Activated CD4-positive, CD25-positive, alpha-beta regulatory T cell treated with anti-CD3 and anti-CD28 coated beads, Interleukin-2, amount 50 U/mL, for 16 hours (primary cell): ENCODE measurements around the gene ARHGAP28.
"Not testable (repeated sequence)": the region's sequence is repeated elsewhere in the genome, so short reads cannot be mapped to it uniquely, and the experiment has no call there.

Source experiments
- DNase-seq: peaks from one replicate; pipeline ENCODE4 v3.0.0-alpha.2; 2020; ENCODE audit warnings: low read depth, low spot score

ARHGAP28 gene

GRCh38 chr18:6773777-6774176, 44.3 kb downstream of the ARHGAP28 start:
- DNase-seq = no peak

- no peak for DNase-seq
These were observed 45.7 kb downstream of the ARHGAP28 start for GRCh38 chr18:6775237-6775636.

GRCh38 chr18:6775702-6776101, 46.2 kb downstream of the ARHGAP28 start:
- no peak for DNase-seq

- DNase-seq = no peak
These were observed 46.7 kb downstream of the ARHGAP28 start for GRCh38 chr18:6776188-6776587.

GRCh38 chr18:6777509-6777908, 48.0 kb downstream of the ARHGAP28 start:
- DNase-seq = no peak

- no peak for DNase-seq
These were observed 49.1 kb downstream of the ARHGAP28 start for GRCh38 chr18:6778459-6779247.

GRCh38 chr18:6781142-6781714, 51.7 kb downstream of the ARHGAP28 start:
- no peak for DNase-seq

- DNase-seq = no peak
These were observed 52.3 kb downstream of the ARHGAP28 start for GRCh38 chr18:6781796-6782195.

GRCh38 chr18:6782861-6783260, 53.3 kb downstream of the ARHGAP28 start:
- no peak for DNase-seq

GRCh38 chr18:6784046-6784445, 54.5 kb downstream of the ARHGAP28 start:
- no peak for DNase-seq

GRCh38 chr18:6785001-6785400, 55.5 kb downstream of the ARHGAP28 start:
- DNase-seq = no peak

- no peak for DNase-seq
These were observed 55.9 kb downstream of the ARHGAP28 start for GRCh38 chr18:6785411-6785810.

- no peak for DNase-seq
These were observed 62.9 kb downstream of the ARHGAP28 start for GRCh38 chr18:6792391-6792790.

- DNase-seq = no peak
These were observed 63.9 kb downstream of the ARHGAP28 start for GRCh38 chr18:6793455-6793854.

- DNase-seq = no peak
These were observed 64.5 kb downstream of the ARHGAP28 start for GRCh38 chr18:6793986-6794385.

- DNase-seq = no peak
These were observed 65.8 kb downstream of the ARHGAP28 start for GRCh38 chr18:6795307-6795706.

GRCh38 chr18:6796511-6796910, 67.0 kb downstream of the ARHGAP28 start:
- no peak for DNase-seq

GRCh38 chr18:6797171-6797570, 67.7 kb downstream of the ARHGAP28 start:
- DNase-seq = no peak

GRCh38 chr18:6798896-6799295, 69.4 kb downstream of the ARHGAP28 start:
- no peak for DNase-seq

GRCh38 chr18:6800309-6800708, 70.8 kb downstream of the ARHGAP28 start:
- DNase-seq = not testable (repeated sequence)

GRCh38 chr18:6807515-6808257, 78.2 kb downstream of the ARHGAP28 start:
- no peak for DNase-seq

- no peak for DNase-seq
These were observed 80.7 kb downstream of the ARHGAP28 start for GRCh38 chr18:6810191-6810590.

- DNase-seq = no peak
These were observed 82.3 kb downstream of the ARHGAP28 start for GRCh38 chr18:6811816-6812215.
